Measurements from ENCODE around the gene FOXP1.

The FOXP1 gene

DNA sequence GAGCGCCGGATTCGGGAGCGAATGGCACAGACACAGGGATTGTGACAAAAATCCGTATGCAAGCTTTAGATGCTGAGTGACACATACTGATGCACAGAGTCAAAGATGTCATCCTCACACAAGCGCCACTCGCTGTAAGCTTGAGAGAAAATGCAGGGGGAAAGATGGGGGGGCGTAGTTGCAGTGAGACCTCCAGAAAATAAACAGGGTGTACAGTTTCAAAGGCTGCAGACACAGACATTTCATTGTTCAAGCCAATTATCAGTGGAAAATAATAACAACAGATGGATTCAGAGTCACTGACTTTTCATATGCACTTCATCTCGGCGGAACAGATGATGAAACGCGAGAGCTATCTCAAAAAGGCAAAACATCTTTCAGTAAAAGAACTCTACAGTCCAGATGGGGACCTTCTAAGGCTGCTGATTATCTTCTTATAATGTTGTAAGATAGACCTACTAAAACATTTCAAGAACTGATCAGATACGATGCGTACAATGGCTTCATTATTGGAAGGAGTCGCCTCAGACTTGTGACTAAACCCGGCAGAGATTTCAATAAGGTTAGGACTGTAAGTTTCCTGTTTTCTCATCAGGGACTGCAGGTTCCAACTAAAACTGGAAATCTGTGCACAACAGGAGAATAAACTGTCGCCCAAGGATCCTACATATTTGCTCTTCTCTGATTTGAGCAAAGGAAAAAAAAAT is 275.4 kb downstream of the FOXP1 start:
- TF ChIP-seq, protein P1, sequence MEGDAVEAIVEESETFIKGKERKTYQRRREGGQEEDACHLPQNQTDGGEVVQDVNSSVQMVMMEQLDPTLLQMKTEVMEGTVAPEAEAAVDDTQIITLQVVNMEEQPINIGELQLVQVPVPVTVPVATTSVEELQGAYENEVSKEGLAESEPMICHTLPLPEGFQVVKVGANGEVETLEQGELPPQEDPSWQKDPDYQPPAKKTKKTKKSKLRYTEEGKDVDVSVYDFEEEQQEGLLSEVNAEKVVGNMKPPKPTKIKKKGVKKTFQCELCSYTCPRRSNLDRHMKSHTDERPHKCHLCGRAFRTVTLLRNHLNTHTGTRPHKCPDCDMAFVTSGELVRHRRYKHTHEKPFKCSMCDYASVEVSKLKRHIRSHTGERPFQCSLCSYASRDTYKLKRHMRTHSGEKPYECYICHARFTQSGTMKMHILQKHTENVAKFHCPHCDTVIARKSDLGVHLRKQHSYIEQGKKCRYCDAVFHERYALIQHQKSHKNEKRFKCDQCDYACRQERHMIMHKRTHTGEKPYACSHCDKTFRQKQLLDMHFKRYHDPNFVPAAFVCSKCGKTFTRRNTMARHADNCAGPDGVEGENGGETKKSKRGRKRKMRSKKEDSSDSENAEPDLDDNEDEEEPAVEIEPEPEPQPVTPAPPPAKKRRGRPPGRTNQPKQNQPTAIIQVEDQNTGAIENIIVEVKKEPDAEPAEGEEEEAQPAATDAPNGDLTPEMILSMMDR (IDR thresholded peaks at IDR 0.05; ENCODE audit: low read depth, low read length, missing control alignments) = no peak
- H3K4me3 ChIP-seq (ENCODE audit: low read depth, low read length) = no peak overlapping the region
- in situ Hi-C loops (cut with HindIII; ENCODE audit: low pct_ligation_motif_present, low sequenced_read_pairs) = no loop called here
- DNase-seq = no peak
- H3K27me3 ChIP-seq (replicated peaks) = no peaks in the 10 kb centered on the region
- H3K36me3 ChIP-seq (replicated peaks) = no peaks in the 10 kb centered on the region
- H3K27ac ChIP-seq = no peak overlapping the region

DNA sequence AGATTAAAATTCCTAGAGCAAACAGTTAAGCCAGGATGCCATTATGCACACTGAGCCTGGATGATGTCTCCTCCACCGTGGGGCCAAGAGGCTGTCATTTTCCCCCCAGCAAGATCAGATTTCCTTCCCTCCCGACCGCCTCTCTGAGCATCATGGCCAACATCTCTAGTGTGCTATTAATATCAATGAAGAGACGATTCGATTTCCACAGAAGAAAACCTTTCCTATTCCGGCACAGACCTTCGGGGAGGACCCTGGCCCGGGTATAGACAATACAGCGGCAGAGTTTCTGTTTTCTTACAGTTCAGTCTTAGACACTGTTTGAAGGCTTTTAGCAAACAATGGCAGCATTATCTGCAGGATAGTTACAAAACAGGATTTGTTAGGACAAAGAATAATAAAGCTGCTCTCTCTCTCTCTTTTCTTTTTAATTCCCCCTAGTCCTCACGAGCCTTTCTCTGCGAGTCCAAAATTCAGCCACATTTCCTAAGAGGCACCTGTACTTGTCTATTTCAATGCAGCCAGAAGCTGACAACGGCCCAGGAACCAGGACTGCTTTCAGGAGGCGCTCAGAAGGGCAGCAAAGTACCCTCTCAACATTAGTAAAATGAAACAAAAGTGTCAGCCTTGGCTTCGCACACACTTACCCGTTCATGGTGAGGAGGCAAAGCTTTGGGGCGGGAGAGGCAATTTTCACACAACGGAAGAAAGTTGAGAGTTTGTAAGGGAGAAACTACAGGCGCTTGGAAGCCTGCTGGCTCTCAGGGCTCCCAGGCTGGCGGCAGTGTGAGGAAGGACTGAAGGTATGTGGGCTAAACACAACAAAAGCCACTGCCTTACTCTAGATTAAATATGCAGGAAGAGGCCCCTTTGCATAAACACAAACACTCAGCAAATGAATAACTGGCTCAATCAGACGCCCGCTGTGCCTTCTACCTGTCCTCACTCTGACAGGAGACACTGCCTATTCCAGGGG is 278.0 kb downstream of the FOXP1 start:
- H3K27ac ChIP-seq = peak overlapping the region; percentile 74
- peak; percentile 48 for DNase-seq
- H3K4me3 ChIP-seq (ENCODE audit: low read depth, low read length) = peak overlapping the region; percentile 46
- in situ Hi-C loops (cut with HindIII; ENCODE audit: low pct_ligation_motif_present, low sequenced_read_pairs) = no loop called here
- no peaks in the 10 kb centered on the region for H3K27me3 ChIP-seq (replicated peaks)
- TF ChIP-seq, protein P1 (IDR thresholded peaks at IDR 0.05; ENCODE audit: low read depth, low read length, missing control alignments) = peak; percentile 9
- H3K36me3 ChIP-seq (replicated peaks) = no peaks in the 10 kb centered on the region

DNA sequence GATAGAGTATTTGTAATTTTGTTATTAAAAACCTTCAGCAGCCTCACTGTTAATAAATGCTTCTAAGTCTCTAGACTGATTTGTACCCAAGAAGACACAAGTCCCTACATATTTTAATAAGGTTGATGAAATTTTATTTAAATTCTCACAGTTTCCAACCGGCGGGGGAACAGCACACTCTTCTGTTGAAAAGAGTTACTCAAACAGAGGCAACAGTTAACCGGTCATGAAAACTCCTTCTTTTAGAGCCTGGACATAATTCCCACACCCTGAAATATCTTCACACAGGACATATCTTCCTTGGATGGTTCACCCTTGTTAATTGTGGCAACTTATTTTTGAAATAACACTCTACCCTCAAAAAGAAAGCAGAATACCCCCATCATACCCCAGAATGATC is 278.8 kb downstream of the FOXP1 start:
- TF ChIP-seq, protein P1 (IDR thresholded peaks at IDR 0.05; ENCODE audit: low read depth, low read length, missing control alignments) = peak; percentile 64
- no peaks in the 10 kb centered on the region for H3K36me3 ChIP-seq (replicated peaks)
- in situ Hi-C loops (cut with HindIII; ENCODE audit: low pct_ligation_motif_present, low sequenced_read_pairs) = no loop called here
- peak overlapping the region; percentile 74 for H3K27ac ChIP-seq
- peak; percentile 72 for DNase-seq
- no peaks in the 10 kb centered on the region for H3K27me3 ChIP-seq (replicated peaks)
- peak overlapping the region; percentile 46 for H3K4me3 ChIP-seq (ENCODE audit: low read depth, low read length)

DNA sequence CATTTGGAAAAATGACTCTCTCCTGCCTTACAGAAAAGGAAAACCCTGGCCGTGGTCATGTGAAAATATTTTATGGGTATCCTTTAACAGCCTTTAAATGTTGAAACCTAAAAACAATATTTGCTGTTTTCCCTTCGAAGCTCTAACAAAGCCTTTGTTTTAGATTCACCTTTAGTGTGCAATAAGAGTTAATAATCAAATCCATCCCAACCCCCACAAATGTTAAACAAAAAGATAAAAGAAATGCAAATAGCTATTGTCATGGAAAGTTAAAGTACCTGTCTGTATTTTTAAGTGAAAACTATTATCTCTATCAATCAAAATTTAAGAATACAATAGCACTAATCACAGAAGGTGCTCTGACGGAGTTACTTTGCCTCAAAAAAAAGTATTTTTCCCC is 279.3 kb downstream of the FOXP1 start:
- Histone ChIP-seq H3K36me3 (replicated peaks) (no peaks in the 10 kb centered on the region), H3K4me3 (ENCODE audit: low read depth, low read length) (no peak overlapping the region), H3K27ac (peak overlapping the region; percentile 74), H3K27me3 (replicated peaks) (no peaks in the 10 kb centered on the region)
- TF ChIP-seq, protein P1 (IDR thresholded peaks at IDR 0.05; ENCODE audit: low read depth, low read length, missing control alignments) = no peak
- in situ Hi-C loops (cut with HindIII; ENCODE audit: low pct_ligation_motif_present, low sequenced_read_pairs) = no loop called here
- DNase-seq = no peak

DNA sequence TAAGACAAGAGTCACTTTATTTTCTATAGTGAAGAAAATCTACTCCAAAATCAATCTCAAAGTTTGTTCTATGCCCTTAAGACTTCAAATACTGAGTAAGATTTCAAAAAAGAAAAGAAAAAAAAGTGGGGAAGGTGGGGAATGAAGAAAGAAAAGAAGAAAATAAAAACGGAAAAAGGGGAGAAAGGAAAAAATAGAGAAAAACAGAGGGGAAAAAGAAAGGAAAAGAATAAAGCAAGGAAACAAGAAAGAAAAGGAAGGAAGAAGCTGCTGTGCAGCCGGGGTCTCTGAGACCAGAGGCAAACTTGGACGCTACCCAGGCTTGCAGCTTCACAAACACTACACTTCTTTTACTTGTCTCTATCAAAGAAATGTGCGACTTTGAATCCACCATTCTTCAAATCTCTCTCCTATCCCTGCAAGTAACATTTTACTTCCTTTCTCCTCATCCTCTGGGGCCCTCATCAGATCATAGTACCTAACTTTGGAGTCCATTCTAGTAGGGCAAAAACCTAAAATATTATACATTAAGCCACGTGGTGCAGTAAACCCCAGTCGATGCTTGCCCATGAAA is 279.8 kb downstream of the FOXP1 start:
- no peaks in the 10 kb centered on the region for H3K36me3 ChIP-seq (replicated peaks)
- no peak overlapping the region for H3K4me3 ChIP-seq (ENCODE audit: low read depth, low read length)
- DNase-seq = no peak
- H3K27ac ChIP-seq = peak overlapping the region; percentile 74
- TF ChIP-seq, protein P1 (IDR thresholded peaks at IDR 0.05; ENCODE audit: low read depth, low read length, missing control alignments) = no peak
- no peaks in the 10 kb centered on the region for H3K27me3 ChIP-seq (replicated peaks)
- in situ Hi-C loops (cut with HindIII; ENCODE audit: low pct_ligation_motif_present, low sequenced_read_pairs) = no loop called here
